ENCODE measurements around the gene LRRC17.

- TF ChIP-seq, protein P1, sequence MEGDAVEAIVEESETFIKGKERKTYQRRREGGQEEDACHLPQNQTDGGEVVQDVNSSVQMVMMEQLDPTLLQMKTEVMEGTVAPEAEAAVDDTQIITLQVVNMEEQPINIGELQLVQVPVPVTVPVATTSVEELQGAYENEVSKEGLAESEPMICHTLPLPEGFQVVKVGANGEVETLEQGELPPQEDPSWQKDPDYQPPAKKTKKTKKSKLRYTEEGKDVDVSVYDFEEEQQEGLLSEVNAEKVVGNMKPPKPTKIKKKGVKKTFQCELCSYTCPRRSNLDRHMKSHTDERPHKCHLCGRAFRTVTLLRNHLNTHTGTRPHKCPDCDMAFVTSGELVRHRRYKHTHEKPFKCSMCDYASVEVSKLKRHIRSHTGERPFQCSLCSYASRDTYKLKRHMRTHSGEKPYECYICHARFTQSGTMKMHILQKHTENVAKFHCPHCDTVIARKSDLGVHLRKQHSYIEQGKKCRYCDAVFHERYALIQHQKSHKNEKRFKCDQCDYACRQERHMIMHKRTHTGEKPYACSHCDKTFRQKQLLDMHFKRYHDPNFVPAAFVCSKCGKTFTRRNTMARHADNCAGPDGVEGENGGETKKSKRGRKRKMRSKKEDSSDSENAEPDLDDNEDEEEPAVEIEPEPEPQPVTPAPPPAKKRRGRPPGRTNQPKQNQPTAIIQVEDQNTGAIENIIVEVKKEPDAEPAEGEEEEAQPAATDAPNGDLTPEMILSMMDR (conservative IDR thresholded peaks at IDR 0.05; ENCODE audit: low read depth, low read length): no peak
- TF ChIP-seq RAD21 (IDR thresholded peaks at IDR 0.05; ENCODE audit: low read length) (no peak), CHD1 (IDR thresholded peaks at IDR 0.05; ENCODE audit: low read depth, low read length) (no peak), BHLHE40 (IDR thresholded peaks at IDR 0.05; ENCODE audit: low read depth, low read length) (no peak), MAFK (IDR thresholded peaks at IDR 0.05; ENCODE audit: low read depth, low read length) (no peak), MXI1 (IDR thresholded peaks at IDR 0.05; ENCODE audit: borderline replicate concordance, low read depth, low read length) (no peak)
Observed at GRCh38 chr7:102988631-102989560, 76.1 kb downstream of the LRRC17 start.

All from IMR-90 (cell line).